Lower leg skin (tissue), 4 donors: ENCODE data around the gene BABAM2. TPM values are rescaled to one million over a fixed set of nuclear protein-coding genes. Genes with fewer than 3 reads are reported as not detected.
"Not testable (repeated sequence)": the region's sequence is repeated elsewhere in the genome, so short reads cannot be mapped to it uniquely, and the experiment has no call there.

ENCODE experiments used
- DNase-seq, 2 donors: peaks; one replicate each; pipeline ENCODE4 v3.0.0-alpha.2; 2019; ENCODE audit warnings: low spot score in 2 of 2
- H3K4me3 ChIP-seq: fragments of 200-600 bp; sonication (generic); 2 replicates; pipeline ENCODE4 v1.5.1; 2017; ENCODE audit warnings: mild to moderate bottlenecking, low read depth; ENCODE audit not compliant: poor library complexity, severe bottlenecking
- CTCF ChIP-seq, 3 donors: fragments of 450-650 bp; IDR thresholded peaks; one replicate each; pipeline ENCODE4 v1.5.1; 2016; ENCODE audit warnings: antibody characterized with exemption in 3 of 3, mild to moderate bottlenecking in 3 of 3, moderate library complexity in 2 of 3
- POLR2A ChIP-seq, 2 donors: fragments of 450-650 bp; IDR thresholded peaks; one replicate each; pipeline ENCODE4 v1.6.1; 2016 to 2017; ENCODE audit warnings: antibody characterized with exemption in 2 of 2, mild to moderate bottlenecking in 1 of 2, moderate library complexity in 1 of 2
- WGBS, 2 donors: methylation state at CpG; one replicate each; pipeline ENCODE4 v1.1.5; 2018; 5-methylcytosine and 5-hydroxymethylcytosine counted together
- intact Hi-C: fragments of 100-400 bp; cut with DNase I; formaldehyde crosslinking; loops from one replicate; pipeline ENCODE4 v1.15.0; 2023; ENCODE audit warnings: low total_unique reads
- total RNA-seq, 4 donors: library from RNA; depleted of rRNA; stranded (reverse); fragments of >200 nt; gene quantifications; one replicate each; pipeline ENCODE4 v1.1.0, GENCODE V29; 2016

BABAM2 gene
- total RNA-seq, 4 donors from 2014 or later: 18.4 to 28.5 (median 23.9) TPM

GRCh38 chr2:27976308-27976707, 85.8 kb downstream of the BABAM2 start:
- no peak for DNase-seq
- 100% methylated on average over 1 of the region's 1 CpG for WGBS, 2 donors
- TF ChIP-seq POLR2A (IDR thresholded peaks at IDR 0.05) (no peak), CTCF (IDR thresholded peaks at IDR 0.05) (no peak)
- H3K4me3 ChIP-seq: no peak overlapping the region
- intact Hi-C loops: no loop called here

- intact Hi-C loops: no loop called here
- WGBS, 2 donors: 63 to 65% methylated on average over 3 of the region's 3 CpGs
Observed at GRCh38 chr2:27977731-27978312, 87.3 kb downstream of the BABAM2 start.

DNA sequence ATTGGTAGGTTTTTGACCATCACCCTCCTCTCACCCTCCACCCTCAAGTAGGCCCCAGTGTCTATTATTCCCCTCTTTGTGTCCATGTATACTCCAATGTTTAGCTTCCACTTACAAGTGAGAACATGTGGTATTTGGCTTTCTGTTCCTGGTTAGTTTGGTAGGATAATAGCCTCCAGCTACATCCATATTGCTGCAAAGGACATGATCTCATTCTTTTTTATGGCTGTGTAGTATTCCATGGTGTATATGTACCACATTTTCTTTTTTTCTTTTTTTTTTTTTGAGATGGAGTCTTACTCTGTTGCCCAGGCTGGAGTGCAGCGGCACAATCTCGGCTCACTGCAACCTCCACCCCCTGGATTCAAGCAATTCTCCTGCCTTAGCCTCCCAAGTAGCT, 88.2 kb downstream of the BABAM2 start:
- intact Hi-C loops: not testable (repeated sequence)

More at GRCh38 chr2:27977731-27978312, 87.3 kb downstream of the BABAM2 start:
- no peak for DNase-seq
- H3K4me3 ChIP-seq: no peak overlapping the region
- TF ChIP-seq CTCF (IDR thresholded peaks at IDR 0.05) (no peak), POLR2A (IDR thresholded peaks at IDR 0.05) (no peak)

DNA sequence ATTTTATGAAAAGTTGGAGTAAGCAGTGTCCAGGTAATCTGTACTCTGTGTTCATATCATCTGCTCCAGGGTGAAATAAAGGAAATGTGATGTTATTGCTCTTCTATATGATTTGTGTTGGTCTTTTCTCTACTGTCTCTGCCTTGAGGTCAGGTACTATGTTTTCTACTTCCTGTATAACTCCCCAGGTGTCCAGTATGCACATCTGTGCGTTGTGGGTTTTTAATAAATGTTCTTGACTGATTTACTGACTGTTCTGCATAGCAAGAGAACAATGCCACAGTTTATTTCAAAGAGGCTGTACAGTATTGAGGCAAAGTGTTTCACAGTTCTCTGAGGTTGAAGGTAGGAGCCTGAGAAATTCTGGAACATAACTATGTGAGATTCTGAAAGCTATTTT, 89.7 kb downstream of the BABAM2 start:
- intact Hi-C loops: no loop called here
- TF ChIP-seq CTCF (IDR thresholded peaks at IDR 0.05) (no peak), POLR2A (IDR thresholded peaks at IDR 0.05) (no peak)
- WGBS, 2 donors: 50 to 57% methylated on average over 1 of the region's 1 CpG
- DNase-seq: no peak
- H3K4me3 ChIP-seq: no peak overlapping the region

More for the DNA sequence above, 88.2 kb downstream of the BABAM2 start:
- not testable (repeated sequence) for DNase-seq, H3K4me3 ChIP-seq
- WGBS, 2 donors: 100% methylated on average over 2 of the region's 2 CpGs

DNA sequence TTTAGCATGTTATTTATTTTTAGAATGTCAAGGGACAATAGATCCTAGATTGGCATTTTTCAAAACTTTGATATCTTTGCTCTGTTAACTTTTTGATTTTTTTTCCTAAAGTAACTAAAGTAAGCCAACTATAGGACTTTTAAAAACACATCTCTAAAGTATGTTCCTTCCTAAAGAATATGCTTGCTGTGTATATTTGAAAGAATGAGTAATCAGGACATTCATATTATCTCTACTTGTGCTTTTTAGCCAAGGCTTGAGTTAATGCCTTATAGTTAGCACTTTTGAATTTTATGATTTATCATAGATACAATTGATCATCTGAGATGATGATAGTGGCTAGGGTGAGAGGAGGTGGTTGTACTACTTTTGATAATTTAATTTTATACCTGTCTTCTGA, 93.6 kb downstream of the BABAM2 start:
- TF ChIP-seq CTCF (IDR thresholded peaks at IDR 0.05): no peak
- TF ChIP-seq POLR2A (IDR thresholded peaks at IDR 0.05): no peak
- intact Hi-C loops: no loop called here
- H3K4me3 ChIP-seq: no peak overlapping the region

DNA sequence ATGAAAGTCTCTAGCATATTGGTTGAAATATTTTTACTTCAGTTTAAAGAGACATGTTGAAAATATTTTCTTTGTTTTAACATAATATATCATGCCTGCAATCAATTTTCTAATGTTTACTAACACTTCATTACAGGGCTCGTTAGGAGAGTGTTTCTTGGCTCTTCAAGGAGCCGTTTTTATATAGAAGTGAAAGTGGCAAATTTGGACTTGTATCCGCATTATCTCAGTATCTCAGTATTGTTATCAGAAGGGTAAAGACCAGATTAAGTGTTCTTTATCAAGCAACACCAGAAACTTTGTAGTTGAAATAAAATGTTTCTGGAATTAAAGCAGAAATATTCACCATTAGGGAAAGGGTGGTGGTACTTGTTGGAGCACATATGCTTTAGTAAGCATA, 97.8 kb downstream of the BABAM2 start:
- 45 to 54% methylated on average over 3 of the region's 3 CpGs for WGBS, 2 donors
- H3K4me3 ChIP-seq: no peak overlapping the region
- DNase-seq: no peak
- intact Hi-C loops: no loop called here
- no peak for TF ChIP-seq POLR2A (IDR thresholded peaks at IDR 0.05)
- no peak for TF ChIP-seq CTCF (IDR thresholded peaks at IDR 0.05)

More for the DNA sequence above, 93.6 kb downstream of the BABAM2 start:
- no peak for DNase-seq
